IPS-20b (cell line): ENCODE measurements around the gene ZNF106.
A peak's percentile ranks its signal among the peaks of the same experiment; 100 is the strongest.

ENCODE experiments used
- H3K27ac ChIP-seq: one replicate; pipeline ENCODE4 v1.5.1; 2013; ENCODE audit warnings: low read length
- H3K27me3 ChIP-seq: 2 replicates; pipeline ENCODE4 v1.6.1; 2013; ENCODE audit warnings: mild to moderate bottlenecking, low read length, inconsistent platforms; ENCODE audit not compliant: insufficient read depth
- H3K36me3 ChIP-seq: 2 replicates; pipeline ENCODE4 v1.6.1; 2013; ENCODE audit warnings: low read depth, mild to moderate bottlenecking, inconsistent platforms, low read length, moderate library complexity; ENCODE audit not compliant: insufficient read depth
- H3K4me1 ChIP-seq: 2 replicates; pipeline ENCODE4 v1.6.1; 2013; ENCODE audit warnings: mild to moderate bottlenecking, control low read depth, inconsistent platforms, low read length, moderate library complexity; ENCODE audit not compliant: insufficient read depth
- H3K4me3 ChIP-seq: 2 replicates; pipeline ENCODE4 v1.5.1; 2013; ENCODE audit warnings: mild to moderate bottlenecking, low read length, inconsistent platforms
- H3K9ac ChIP-seq: 2 replicates; pipeline ENCODE4 v1.6.1; 2013; ENCODE audit warnings: low read depth, mild to moderate bottlenecking, inconsistent platforms, low read length, moderate library complexity
- H3K9me3 ChIP-seq: 2 replicates; pipeline ENCODE4 v1.6.1; 2013; ENCODE audit warnings: mild to moderate bottlenecking, low read depth, low read length, inconsistent platforms; ENCODE audit not compliant: insufficient read depth

Gene ZNF106

GRCh38 chr15:42490671-42491538 is at the start of gene ZNF106:
Gene ZNF106, minus strand, starts transcription at chr15:42491141. Its CDS starts 18,852 bp downstream, at chr15:42472289.
- H3K4me3 ChIP-seq, result peak within 1 kb of the TSS; percentile 90
- peak within 1 kb of the TSS; percentile 93 for H3K27ac ChIP-seq
- no peaks in the 10 kb centered on the region for H3K36me3 ChIP-seq
- peaks cover 4% of the 10 kb centered on the region; the same call in 1 of the 2 replicates for H3K4me1 ChIP-seq
- no peaks in the 10 kb centered on the region for H3K27me3 ChIP-seq
- no peaks in the 10 kb centered on the region for H3K9me3 ChIP-seq
- peak within 1 kb of the TSS; percentile 93 for H3K9ac ChIP-seq

GRCh38 chr15:42533246-42533645 is 42.3 kb upstream of the ZNF106 start:
- Histone ChIP-seq H3K4me3 (no peak overlapping the region), H3K9ac (no peak overlapping the region), H3K36me3 (peaks cover 50% of the 10 kb centered on the region), H3K27ac (no peak overlapping the region), H3K4me1 (no peaks in the 10 kb centered on the region), H3K27me3 (no peaks in the 10 kb centered on the region), H3K9me3 (no peaks in the 10 kb centered on the region)

DNA sequence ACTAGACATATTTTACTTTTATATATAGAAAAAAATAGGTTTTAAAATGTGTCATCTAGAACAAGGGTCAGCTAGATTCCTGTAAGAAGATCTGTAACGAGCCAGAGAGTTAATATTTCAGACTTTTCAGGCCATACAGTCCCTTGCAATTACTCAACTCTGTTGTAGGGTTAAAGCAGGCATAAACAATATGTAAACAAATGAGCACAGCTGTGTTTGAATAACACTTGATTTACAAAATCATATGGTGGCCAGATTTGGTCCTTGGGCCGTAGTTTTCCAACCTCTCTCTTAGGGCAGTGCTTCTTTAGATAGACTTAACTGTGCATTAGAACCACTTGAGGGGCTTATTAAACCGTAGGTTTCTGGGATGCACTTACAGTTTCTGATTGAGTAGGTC is 38.0 kb upstream of the ZNF106 start:
- H3K4me1 ChIP-seq, result no peaks in the 10 kb centered on the region
- H3K27ac ChIP-seq, result no peak overlapping the region
- no peak overlapping the region for H3K9ac ChIP-seq
- no peaks in the 10 kb centered on the region for H3K9me3 ChIP-seq
- H3K36me3 ChIP-seq, result peaks cover 69% of the 10 kb centered on the region
- no peaks in the 10 kb centered on the region for H3K27me3 ChIP-seq
- H3K4me3 ChIP-seq, result no peak overlapping the region

DNA sequence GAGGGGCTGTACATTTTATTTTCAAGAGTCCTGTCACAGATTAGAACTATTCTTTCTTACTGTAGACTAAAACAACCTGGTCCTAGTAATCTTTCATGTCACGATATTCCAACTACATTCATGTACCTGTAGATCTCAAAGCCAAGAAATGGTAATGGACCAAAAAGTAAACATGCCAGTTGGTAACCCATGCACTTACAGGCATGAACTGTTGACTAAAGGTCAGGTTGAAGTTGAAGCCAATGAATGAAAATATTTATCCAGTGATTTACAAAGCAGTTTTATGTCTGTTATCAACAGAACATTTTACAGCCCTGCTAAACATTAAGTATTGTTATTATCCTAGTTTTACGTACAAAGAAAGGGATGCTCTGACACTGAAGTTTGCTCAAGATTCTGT is 32.4 kb upstream of the ZNF106 start:
- Histone ChIP-seq H3K27ac (no peak overlapping the region), H3K36me3 (peaks cover 55% of the 10 kb centered on the region), H3K4me3 (no peak overlapping the region), H3K4me1 (no peaks in the 10 kb centered on the region), H3K9me3 (no peaks in the 10 kb centered on the region), H3K27me3 (no peaks in the 10 kb centered on the region), H3K9ac (no peak overlapping the region)

- Histone ChIP-seq H3K9me3 (no peaks in the 10 kb centered on the region), H3K27me3 (no peaks in the 10 kb centered on the region), H3K27ac (no peak overlapping the region), H3K4me1 (no peaks in the 10 kb centered on the region), H3K9ac (no peak overlapping the region), H3K36me3 (peaks cover 46% of the 10 kb centered on the region), H3K4me3 (no peak overlapping the region)
Observed at GRCh38 chr15:42511007-42511391, 20.1 kb upstream of the ZNF106 start.

DNA sequence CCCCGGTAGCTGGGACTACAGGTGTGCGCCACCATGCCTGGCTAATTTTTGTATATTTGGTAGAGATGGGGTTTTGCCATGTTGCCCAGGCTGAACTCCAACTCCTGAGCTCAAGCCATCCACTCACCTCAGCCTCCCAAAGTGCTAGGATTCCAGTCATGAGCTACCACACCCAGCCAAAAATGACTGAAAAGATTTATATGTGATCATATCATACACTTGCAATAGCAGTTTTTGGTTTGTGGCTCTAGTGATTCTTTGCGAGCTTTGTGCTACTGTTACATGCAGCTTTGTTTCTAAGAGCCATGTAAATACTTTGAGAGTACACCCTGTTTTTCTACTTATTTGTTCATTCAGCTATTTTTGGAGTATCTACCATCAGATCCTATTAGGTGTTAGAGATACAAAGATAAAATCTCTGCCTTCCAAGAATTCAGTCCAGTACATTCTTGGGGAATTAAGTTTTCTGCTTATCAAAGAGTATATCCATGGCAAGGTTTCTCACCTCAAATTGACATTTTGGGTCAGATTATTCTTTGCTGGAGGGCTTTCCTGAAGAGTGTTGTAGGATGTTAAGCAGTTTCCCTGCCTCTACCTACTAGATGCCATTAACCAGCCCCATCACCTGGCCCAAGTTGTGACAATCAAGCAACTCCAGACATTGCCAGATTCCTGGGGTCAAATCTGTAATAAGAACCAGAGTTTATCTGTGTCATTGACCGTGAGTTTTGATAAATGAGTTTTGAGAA is 19.5 kb upstream of the ZNF106 start:
- peaks cover 40% of the 10 kb centered on the region for H3K36me3 ChIP-seq

DNA sequence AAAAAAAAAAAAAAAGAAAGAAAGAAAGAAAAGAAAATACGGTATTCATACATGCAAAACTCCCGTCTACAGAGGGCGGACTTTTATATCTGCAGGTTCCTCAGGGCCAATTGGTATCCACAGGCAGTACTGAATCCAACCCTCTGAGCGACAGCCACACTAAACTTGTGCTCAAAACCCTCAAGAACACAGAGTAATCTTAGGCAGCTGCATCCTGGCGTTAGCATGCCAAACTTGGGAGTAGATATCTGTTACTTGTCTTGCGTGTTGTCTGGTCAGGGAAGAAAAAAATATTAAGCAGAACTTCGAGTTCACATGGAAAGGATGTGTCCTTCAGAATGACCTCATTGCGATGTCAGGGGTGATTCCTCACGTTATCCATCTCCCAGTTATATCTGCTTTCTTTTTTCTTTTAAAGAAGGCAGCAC is 17.3 kb upstream of the ZNF106 start:
- H3K36me3 ChIP-seq, result peaks cover 21% of the 10 kb centered on the region
- no peaks in the 10 kb centered on the region for H3K27me3 ChIP-seq
- no peak overlapping the region for H3K27ac ChIP-seq
- H3K9ac ChIP-seq, result no peak overlapping the region
- H3K4me1 ChIP-seq, result no peaks in the 10 kb centered on the region
- H3K4me3 ChIP-seq, result no peak overlapping the region
- H3K9me3 ChIP-seq, result no peaks in the 10 kb centered on the region

More for the DNA sequence above, 19.5 kb upstream of the ZNF106 start:
- Histone ChIP-seq H3K4me3 (no peak overlapping the region), H3K9ac (no peak overlapping the region), H3K27me3 (no peaks in the 10 kb centered on the region), H3K4me1 (no peaks in the 10 kb centered on the region), H3K9me3 (no peaks in the 10 kb centered on the region), H3K27ac (no peak overlapping the region)

- H3K4me1 ChIP-seq, result no peaks in the 10 kb centered on the region
- no peak overlapping the region for H3K27ac ChIP-seq
Observed at GRCh38 chr15:42507514-42507913, 16.6 kb upstream of the ZNF106 start.

GRCh38 chr15:42504631-42505030 is 13.7 kb upstream of the ZNF106 start:
- H3K27ac ChIP-seq, result no peak overlapping the region
- no peaks in the 10 kb centered on the region for H3K36me3 ChIP-seq
- H3K9me3 ChIP-seq, result no peaks in the 10 kb centered on the region
- no peak overlapping the region for H3K9ac ChIP-seq
- peaks cover 2% of the 10 kb centered on the region; the same call in 1 of the 2 replicates for H3K4me1 ChIP-seq
- no peaks in the 10 kb centered on the region for H3K27me3 ChIP-seq
- H3K4me3 ChIP-seq, result no peak overlapping the region

More at GRCh38 chr15:42507514-42507913, 16.6 kb upstream of the ZNF106 start:
- H3K9me3 ChIP-seq, result no peaks in the 10 kb centered on the region
- H3K36me3 ChIP-seq, result peaks cover 14% of the 10 kb centered on the region; the same call in 1 of the 2 replicates
- H3K27me3 ChIP-seq, result no peaks in the 10 kb centered on the region
- no peak overlapping the region for H3K9ac ChIP-seq
- H3K4me3 ChIP-seq, result no peak overlapping the region

DNA sequence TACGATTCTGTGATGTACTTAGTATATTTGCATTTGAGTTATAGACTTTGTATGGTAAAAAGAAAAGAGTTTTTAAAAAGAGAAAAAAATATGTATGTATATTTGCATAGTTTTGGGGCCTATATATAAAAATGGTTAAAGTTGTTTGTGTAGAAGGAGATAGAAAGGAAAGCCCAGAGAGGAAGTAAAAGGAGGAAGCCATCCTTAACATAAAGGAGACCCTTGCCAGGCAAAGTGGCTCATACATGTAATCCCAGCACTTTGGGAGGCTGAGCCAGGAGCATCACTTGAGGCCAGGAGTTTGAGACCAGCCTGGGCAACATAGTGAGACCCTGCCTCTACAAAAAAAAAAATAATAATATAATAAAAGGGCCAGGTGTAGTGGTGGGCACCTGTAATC is 12.9 kb upstream of the ZNF106 start:
- Histone ChIP-seq H3K4me3 (no peak overlapping the region), H3K36me3 (no peaks in the 10 kb centered on the region), H3K27ac (no peak overlapping the region), H3K9ac (no peak overlapping the region), H3K27me3 (no peaks in the 10 kb centered on the region), H3K4me1 (peaks cover 5% of the 10 kb centered on the region; the same call in 1 of the 2 replicates), H3K9me3 (no peaks in the 10 kb centered on the region)

DNA sequence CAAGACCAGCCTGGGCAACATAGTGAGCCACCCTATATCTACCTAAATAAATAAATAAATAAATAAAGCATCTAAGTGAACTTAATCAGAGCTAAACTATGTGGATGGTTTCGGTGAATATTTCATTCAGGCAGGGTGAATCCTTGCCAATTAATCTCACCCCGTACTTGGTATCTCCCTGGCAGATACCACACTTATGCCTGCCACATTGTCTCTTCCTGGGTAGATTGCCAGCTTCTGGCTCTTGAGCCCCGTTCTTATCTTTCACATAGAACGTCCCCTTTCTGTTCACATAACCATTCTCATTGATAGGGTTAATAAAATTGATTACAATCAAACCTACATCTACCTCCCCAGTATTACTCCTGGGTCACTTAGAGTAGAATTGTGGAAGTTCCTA is 11.5 kb upstream of the ZNF106 start:
- no peaks in the 10 kb centered on the region for H3K27me3 ChIP-seq
- H3K36me3 ChIP-seq, result 0 out of 2 replicates have a peak, but pooled peaks cover 3% of the 10 kb centered on the region
- no peak overlapping the region for H3K27ac ChIP-seq
- no peak overlapping the region for H3K9ac ChIP-seq
- H3K4me1 ChIP-seq, result peaks cover 5% of the 10 kb centered on the region; the same call in 1 of the 2 replicates
- H3K4me3 ChIP-seq, result no peak overlapping the region
- no peaks in the 10 kb centered on the region for H3K9me3 ChIP-seq
